Measurements from ENCODE around the gene BSG. TPM values are rescaled to one million over a fixed set of nuclear protein-coding genes. Genes with fewer than 3 reads are reported as not detected.
"Not testable (repeated sequence)": the region's sequence is repeated elsewhere in the genome, so short reads cannot be mapped to it uniquely, and the experiment has no call there.

Gene BSG
- total and polyA plus RNA-seq, 2 experiments from 2014 or later, result 545 to 1,282 TPM

GRCh38 chr19:601310-601709 is 28.9 kb downstream of the BSG start:
- 95% methylated on average over 27 of the region's 28 CpGs for WGBS (ENCODE audit: low lambda C conversion rate, missing lambda C conversion rate)
- Histone ChIP-seq H3K4me3 (no peak overlapping the region), H3K9me3 (ENCODE audit: low read depth) (no peaks in the 10 kb centered on the region), H3K36me3 (replicated peaks; ENCODE audit: insufficient read depth, low read depth) (no peaks in the 10 kb centered on the region), H3K4me2 (no peak overlapping the region), H3K79me2 (no peaks in the 10 kb centered on the region), H3K9me2 (replicated peaks; ENCODE audit: insufficient read depth) (no peaks in the 10 kb centered on the region), H3K4me1 (ENCODE audit: insufficient read depth) (no peaks in the 10 kb centered on the region), H4K20me1 (ENCODE audit: insufficient read depth, poor library complexity, severe bottlenecking) (no peaks in the 10 kb centered on the region), H3K27me3 (no peaks in the 10 kb centered on the region), H3K27ac (no peak overlapping the region), H2AFZ (no peak overlapping the region)
- no peak for DNase-seq (ENCODE audit: low spot score)
- TF ChIP-seq EZH2phosphoT487 (IDR thresholded peaks at IDR 0.05; ENCODE audit: low read depth, severe bottlenecking, unreplicated experiment) (no peak), CTCF (IDR thresholded peaks at IDR 0.05; ENCODE audit: poor library complexity) (no peak), EZH2 (IDR thresholded peaks at IDR 0.05; ENCODE audit: borderline replicate concordance) (no peak)

- H3K36me3 ChIP-seq (replicated peaks; ENCODE audit: insufficient read depth, low read depth), result no peaks in the 10 kb centered on the region
- no peaks in the 10 kb centered on the region for H4K20me1 ChIP-seq (ENCODE audit: insufficient read depth, poor library complexity, severe bottlenecking)
- DNase-seq (ENCODE audit: low spot score), result no peak
- H3K9me2 ChIP-seq (replicated peaks; ENCODE audit: insufficient read depth), result no peaks in the 10 kb centered on the region
- H3K27me3 ChIP-seq, result no peaks in the 10 kb centered on the region
- 96% methylated on average over 10 of the region's 25 CpGs for WGBS (ENCODE audit: low lambda C conversion rate, missing lambda C conversion rate)
- no peaks in the 10 kb centered on the region for H3K9me3 ChIP-seq (ENCODE audit: low read depth)
- no peak overlapping the region for H2AFZ ChIP-seq
- TF ChIP-seq EZH2phosphoT487 (IDR thresholded peaks at IDR 0.05; ENCODE audit: low read depth, severe bottlenecking, unreplicated experiment) (no peak), CTCF (IDR thresholded peaks at IDR 0.05; ENCODE audit: poor library complexity) (no peak), EZH2 (IDR thresholded peaks at IDR 0.05; ENCODE audit: borderline replicate concordance) (no peak)
- H3K4me2 ChIP-seq, result no peak overlapping the region
- no peak overlapping the region for H3K27ac ChIP-seq
- H3K4me1 ChIP-seq (ENCODE audit: insufficient read depth), result no peaks in the 10 kb centered on the region
- H3K4me3 ChIP-seq, result no peak overlapping the region
- no peaks in the 10 kb centered on the region for H3K79me2 ChIP-seq
Observed at GRCh38 chr19:601790-602189, 29.4 kb downstream of the BSG start.

- Histone ChIP-seq H3K4me1 (ENCODE audit: insufficient read depth) (no peaks in the 10 kb centered on the region), H3K9me3 (ENCODE audit: low read depth) (no peaks in the 10 kb centered on the region), H3K9me2 (replicated peaks; ENCODE audit: insufficient read depth) (no peaks in the 10 kb centered on the region), H3K27ac (no peak overlapping the region), H3K4me2 (no peak overlapping the region), H3K36me3 (replicated peaks; ENCODE audit: insufficient read depth, low read depth) (no peaks in the 10 kb centered on the region), H3K79me2 (no peaks in the 10 kb centered on the region), H3K4me3 (no peak overlapping the region), H4K20me1 (ENCODE audit: insufficient read depth, poor library complexity, severe bottlenecking) (no peaks in the 10 kb centered on the region), H2AFZ (no peak overlapping the region), H3K27me3 (no peaks in the 10 kb centered on the region)
- TF ChIP-seq EZH2phosphoT487 (IDR thresholded peaks at IDR 0.05; ENCODE audit: low read depth, severe bottlenecking, unreplicated experiment), result no peak
- no peak for TF ChIP-seq CTCF (IDR thresholded peaks at IDR 0.05; ENCODE audit: poor library complexity)
- no peak for TF ChIP-seq EZH2 (IDR thresholded peaks at IDR 0.05; ENCODE audit: borderline replicate concordance)
- 96% methylated on average over 23 of the region's 35 CpGs for WGBS (ENCODE audit: low lambda C conversion rate, missing lambda C conversion rate)
- no peak for DNase-seq (ENCODE audit: low spot score)
Observed at GRCh38 chr19:602391-603301, 30.2 kb downstream of the BSG start.

GRCh38 chr19:603302-603639 is 30.9 kb downstream of the BSG start:
- not testable (repeated sequence) for H3K4me3 ChIP-seq; H3K4me1 ChIP-seq (ENCODE audit: insufficient read depth); H3K79me2 ChIP-seq; H3K9me3 ChIP-seq (ENCODE audit: low read depth); H3K27me3 ChIP-seq; DNase-seq (ENCODE audit: low spot score); H3K36me3 ChIP-seq (replicated peaks; ENCODE audit: insufficient read depth, low read depth); H3K9me2 ChIP-seq (replicated peaks; ENCODE audit: insufficient read depth); H3K27ac ChIP-seq; H4K20me1 ChIP-seq (ENCODE audit: insufficient read depth, poor library complexity, severe bottlenecking); H2AFZ ChIP-seq; H3K4me2 ChIP-seq
- WGBS (ENCODE audit: low lambda C conversion rate, missing lambda C conversion rate), result 97% methylated on average over 10 of the region's 13 CpGs

GRCh38 chr19:603779-604178 is 31.4 kb downstream of the BSG start:
- not testable (repeated sequence) for H2AFZ ChIP-seq; H3K27me3 ChIP-seq; H3K79me2 ChIP-seq; H3K9me3 ChIP-seq (ENCODE audit: low read depth); H3K9me2 ChIP-seq (replicated peaks; ENCODE audit: insufficient read depth); H3K4me2 ChIP-seq; H3K36me3 ChIP-seq (replicated peaks; ENCODE audit: insufficient read depth, low read depth); H3K27ac ChIP-seq; DNase-seq (ENCODE audit: low spot score); H3K4me3 ChIP-seq; H4K20me1 ChIP-seq (ENCODE audit: insufficient read depth, poor library complexity, severe bottlenecking); H3K4me1 ChIP-seq (ENCODE audit: insufficient read depth)
- whole genome bisulfite sequencing (ENCODE audit: low lambda C conversion rate, missing lambda C conversion rate), result 98% methylated on average over 15 of the region's 20 CpGs

Measured in hepatocyte (in vitro differentiated cells).